GM23338 (cell line): ENCODE results near the gene MYO16. TPM values are rescaled to one million over a fixed set of nuclear protein-coding genes. Genes with fewer than 3 reads are reported as not detected.

Experiments used
- ATAC-seq: fragments of 200-7000 bp; cut with Tn5 transposase; 3 replicates; pipeline ENCODE4 v1.9.1; 2020
- DNase-seq: peaks from one replicate; pipeline ENCODE4 v3.0.0-alpha.2; 2015; ENCODE audit warnings: low spot score
- H2AFZ ChIP-seq: fragments of 200-600 bp; sonication (generic); 2 replicates; pipeline ENCODE4 v1.8.0; 2016; ENCODE audit warnings: antibody characterized with exemption, mild to moderate bottlenecking, moderate library complexity
- H3F3A ChIP-seq: fragments of 200-600 bp; sonication (generic); replicated peaks from 2 replicates; pipeline ENCODE4 v1.8.0; 2017; ENCODE audit warnings: antibody characterized with exemption, mixed run types, low read depth
- H3K27ac ChIP-seq: fragments of 200-600 bp; sonication (generic); 2 replicates; pipeline ENCODE4 v1.6.1; 2016; ENCODE audit warnings: low read depth
- H3K27me3 ChIP-seq: fragments of 200-600 bp; sonication (generic); 2 replicates; pipeline ENCODE4 v1.8.0; 2016; ENCODE audit warnings: mild to moderate bottlenecking, mixed run types, moderate library complexity; ENCODE audit not compliant: insufficient read depth
- H3K36me3 ChIP-seq: fragments of 200-600 bp; sonication (generic); 2 replicates; pipeline ENCODE4 v1.8.0; 2016; ENCODE audit warnings: mild to moderate bottlenecking; ENCODE audit not compliant: insufficient read depth
- H3K4me1 ChIP-seq: fragments of 200-600 bp; sonication (generic); 2 replicates; pipeline ENCODE4 v1.8.0; 2016; ENCODE audit warnings: mild to moderate bottlenecking, moderate library complexity; ENCODE audit not compliant: insufficient read depth
- H3K4me2 ChIP-seq: fragments of 200-600 bp; sonication (generic); 2 replicates; pipeline ENCODE4 v1.7.1; 2017; ENCODE audit warnings: mixed run types
- H3K4me3 ChIP-seq: fragments of 200-600 bp; sonication (generic); 2 replicates; pipeline ENCODE4 v1.6.1; 2016; ENCODE audit warnings: mixed run types
- H3K79me2 ChIP-seq: fragments of 200-600 bp; sonication (generic); replicated peaks from 2 replicates; pipeline ENCODE4 v1.8.0; 2017; ENCODE audit warnings: mild to moderate bottlenecking; ENCODE audit not compliant: insufficient read depth
- H3K9me2 ChIP-seq: fragments of 200-600 bp; sonication (generic); 2 replicates; pipeline ENCODE4 v1.8.0; 2017; ENCODE audit not compliant: insufficient read depth
- H4K20me1 ChIP-seq: fragments of 200-600 bp; sonication (generic); replicated peaks from 2 replicates; pipeline ENCODE4 v1.8.0; 2017; ENCODE audit warnings: mild to moderate bottlenecking; ENCODE audit not compliant: insufficient read depth
- H3K27ac Mint-ChIP-seq: 2 replicates; pipeline ENCODE4 v1.8.0; 2020; ENCODE audit warnings: inconsistent platforms, mild to moderate bottlenecking, moderate library complexity, mixed read lengths
- H3K27me3 Mint-ChIP-seq: 3 replicates; pipeline ENCODE4 v1.8.0; 2022; ENCODE audit warnings: low read depth, mild to moderate bottlenecking, moderate library complexity, mixed read lengths, inconsistent platforms; ENCODE audit not compliant: insufficient read depth, poor library complexity
- H3K36me3 Mint-ChIP-seq: 3 replicates; pipeline ENCODE4 v1.8.0; 2021; ENCODE audit warnings: low read depth, mild to moderate bottlenecking, inconsistent platforms, moderate library complexity, mixed read lengths
- H3K4me1 Mint-ChIP-seq: 3 replicates; pipeline ENCODE4 v1.8.0; 2020; ENCODE audit warnings: mild to moderate bottlenecking, inconsistent platforms, mixed read lengths
- H3K4me3 Mint-ChIP-seq: 3 replicates; pipeline ENCODE4 v1.8.0; 2021; ENCODE audit warnings: moderate library complexity, mild to moderate bottlenecking, inconsistent platforms, mixed read lengths
- H3K9me3 Mint-ChIP-seq: 3 replicates; pipeline ENCODE4 v1.8.0; 2020; ENCODE audit warnings: moderate library complexity, mild to moderate bottlenecking, inconsistent platforms, mixed read lengths
- JUNB ChIP-seq: IDR thresholded peaks from one replicate; pipeline ENCODE4 v1.6.1; 2016; ENCODE audit warnings: antibody characterized with exemption; ENCODE audit not compliant: unreplicated experiment
- POLR2AphosphoS5 ChIP-seq: IDR thresholded peaks from 2 replicates; pipeline ENCODE4 v1.6.1; 2016; ENCODE audit warnings: antibody characterized with exemption, low read depth
- ZNF114 ChIP-seq: fragments of 250-450 bp; sonication (Bioruptor Pico); IDR thresholded peaks from 2 replicates; pipeline ENCODE4 v1.5.0; 2020; ENCODE audit warnings: mild to moderate bottlenecking, moderate library complexity
- ZNF331 ChIP-seq: fragments of 250-450 bp; sonication (Bioruptor Pico); IDR thresholded peaks from 2 replicates; pipeline ENCODE4 v1.5.0; 2020; ENCODE audit warnings: low read depth, mild to moderate bottlenecking, moderate library complexity
- polyA plus RNA-seq: library from polyadenylated mRNA; unstranded; fragments of >200 nt; fragmentation: Nextera tagmentation; extraction: Ambion mirVana; gene quantifications from 2 replicates; pipeline ENCODE4 v1.2.1, GENCODE V29; 2016
- total RNA-seq: library from RNA; depleted of rRNA; stranded (reverse); fragments of >200 nt; shearing (Covaris generic); gene quantifications from 2 replicates; pipeline ENCODE4 v1.2.3, GENCODE V29; 2014
- TF ChIP-seq, protein P1 (sequence below): fragments of 250-450 bp; sonication (Bioruptor Pico); IDR thresholded peaks from 2 replicates; pipeline ENCODE4 v1.5.0; 2020; ENCODE audit warnings: mild to moderate bottlenecking, moderate library complexity
- TF ChIP-seq, protein P2 (sequence below): IDR thresholded peaks from one replicate; pipeline ENCODE4 v1.6.1; 2018; ENCODE audit warnings: antibody characterized with exemption; ENCODE audit not compliant: unreplicated experiment

Gene MYO16
- total and polyA plus RNA-seq, 2 experiments from 2014 or later, result 0.10 to 0.13 TPM

DNA sequence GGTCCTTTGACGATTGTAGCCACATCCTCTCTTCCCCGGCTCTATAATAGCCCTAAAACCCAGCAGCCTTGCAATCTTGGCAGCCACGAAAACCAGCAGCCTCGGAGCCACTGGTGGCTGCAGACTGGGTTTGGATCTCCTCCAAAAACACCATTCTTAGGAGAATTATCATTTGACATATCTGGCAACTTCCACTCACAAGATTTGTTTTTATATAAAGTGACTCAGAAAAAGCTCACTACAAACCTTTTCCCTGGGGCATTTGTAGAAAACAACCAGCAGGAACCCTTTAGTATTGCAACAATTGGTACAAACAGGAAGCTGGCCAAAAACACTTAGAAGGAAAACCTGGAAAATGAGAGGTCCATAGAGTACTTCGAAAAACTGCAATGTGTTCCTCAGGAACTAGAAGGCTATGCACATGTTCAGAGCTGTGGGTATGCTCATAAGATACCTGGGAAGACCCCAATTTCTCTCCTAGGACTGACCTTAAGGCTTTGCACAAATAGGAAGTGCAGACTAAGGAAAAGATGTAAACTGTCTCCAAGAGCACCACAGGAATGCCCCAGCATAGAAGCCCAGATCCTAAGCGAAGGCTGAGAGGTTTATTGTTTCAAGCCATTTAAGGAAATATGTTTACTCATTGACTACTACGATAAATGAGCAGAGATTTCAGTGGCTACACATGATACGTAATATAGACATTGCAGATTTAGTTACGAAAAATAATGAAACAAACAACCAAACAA lies 71.2 kb downstream of the MYO16 start (continued):
- TF ChIP-seq, protein P1, sequence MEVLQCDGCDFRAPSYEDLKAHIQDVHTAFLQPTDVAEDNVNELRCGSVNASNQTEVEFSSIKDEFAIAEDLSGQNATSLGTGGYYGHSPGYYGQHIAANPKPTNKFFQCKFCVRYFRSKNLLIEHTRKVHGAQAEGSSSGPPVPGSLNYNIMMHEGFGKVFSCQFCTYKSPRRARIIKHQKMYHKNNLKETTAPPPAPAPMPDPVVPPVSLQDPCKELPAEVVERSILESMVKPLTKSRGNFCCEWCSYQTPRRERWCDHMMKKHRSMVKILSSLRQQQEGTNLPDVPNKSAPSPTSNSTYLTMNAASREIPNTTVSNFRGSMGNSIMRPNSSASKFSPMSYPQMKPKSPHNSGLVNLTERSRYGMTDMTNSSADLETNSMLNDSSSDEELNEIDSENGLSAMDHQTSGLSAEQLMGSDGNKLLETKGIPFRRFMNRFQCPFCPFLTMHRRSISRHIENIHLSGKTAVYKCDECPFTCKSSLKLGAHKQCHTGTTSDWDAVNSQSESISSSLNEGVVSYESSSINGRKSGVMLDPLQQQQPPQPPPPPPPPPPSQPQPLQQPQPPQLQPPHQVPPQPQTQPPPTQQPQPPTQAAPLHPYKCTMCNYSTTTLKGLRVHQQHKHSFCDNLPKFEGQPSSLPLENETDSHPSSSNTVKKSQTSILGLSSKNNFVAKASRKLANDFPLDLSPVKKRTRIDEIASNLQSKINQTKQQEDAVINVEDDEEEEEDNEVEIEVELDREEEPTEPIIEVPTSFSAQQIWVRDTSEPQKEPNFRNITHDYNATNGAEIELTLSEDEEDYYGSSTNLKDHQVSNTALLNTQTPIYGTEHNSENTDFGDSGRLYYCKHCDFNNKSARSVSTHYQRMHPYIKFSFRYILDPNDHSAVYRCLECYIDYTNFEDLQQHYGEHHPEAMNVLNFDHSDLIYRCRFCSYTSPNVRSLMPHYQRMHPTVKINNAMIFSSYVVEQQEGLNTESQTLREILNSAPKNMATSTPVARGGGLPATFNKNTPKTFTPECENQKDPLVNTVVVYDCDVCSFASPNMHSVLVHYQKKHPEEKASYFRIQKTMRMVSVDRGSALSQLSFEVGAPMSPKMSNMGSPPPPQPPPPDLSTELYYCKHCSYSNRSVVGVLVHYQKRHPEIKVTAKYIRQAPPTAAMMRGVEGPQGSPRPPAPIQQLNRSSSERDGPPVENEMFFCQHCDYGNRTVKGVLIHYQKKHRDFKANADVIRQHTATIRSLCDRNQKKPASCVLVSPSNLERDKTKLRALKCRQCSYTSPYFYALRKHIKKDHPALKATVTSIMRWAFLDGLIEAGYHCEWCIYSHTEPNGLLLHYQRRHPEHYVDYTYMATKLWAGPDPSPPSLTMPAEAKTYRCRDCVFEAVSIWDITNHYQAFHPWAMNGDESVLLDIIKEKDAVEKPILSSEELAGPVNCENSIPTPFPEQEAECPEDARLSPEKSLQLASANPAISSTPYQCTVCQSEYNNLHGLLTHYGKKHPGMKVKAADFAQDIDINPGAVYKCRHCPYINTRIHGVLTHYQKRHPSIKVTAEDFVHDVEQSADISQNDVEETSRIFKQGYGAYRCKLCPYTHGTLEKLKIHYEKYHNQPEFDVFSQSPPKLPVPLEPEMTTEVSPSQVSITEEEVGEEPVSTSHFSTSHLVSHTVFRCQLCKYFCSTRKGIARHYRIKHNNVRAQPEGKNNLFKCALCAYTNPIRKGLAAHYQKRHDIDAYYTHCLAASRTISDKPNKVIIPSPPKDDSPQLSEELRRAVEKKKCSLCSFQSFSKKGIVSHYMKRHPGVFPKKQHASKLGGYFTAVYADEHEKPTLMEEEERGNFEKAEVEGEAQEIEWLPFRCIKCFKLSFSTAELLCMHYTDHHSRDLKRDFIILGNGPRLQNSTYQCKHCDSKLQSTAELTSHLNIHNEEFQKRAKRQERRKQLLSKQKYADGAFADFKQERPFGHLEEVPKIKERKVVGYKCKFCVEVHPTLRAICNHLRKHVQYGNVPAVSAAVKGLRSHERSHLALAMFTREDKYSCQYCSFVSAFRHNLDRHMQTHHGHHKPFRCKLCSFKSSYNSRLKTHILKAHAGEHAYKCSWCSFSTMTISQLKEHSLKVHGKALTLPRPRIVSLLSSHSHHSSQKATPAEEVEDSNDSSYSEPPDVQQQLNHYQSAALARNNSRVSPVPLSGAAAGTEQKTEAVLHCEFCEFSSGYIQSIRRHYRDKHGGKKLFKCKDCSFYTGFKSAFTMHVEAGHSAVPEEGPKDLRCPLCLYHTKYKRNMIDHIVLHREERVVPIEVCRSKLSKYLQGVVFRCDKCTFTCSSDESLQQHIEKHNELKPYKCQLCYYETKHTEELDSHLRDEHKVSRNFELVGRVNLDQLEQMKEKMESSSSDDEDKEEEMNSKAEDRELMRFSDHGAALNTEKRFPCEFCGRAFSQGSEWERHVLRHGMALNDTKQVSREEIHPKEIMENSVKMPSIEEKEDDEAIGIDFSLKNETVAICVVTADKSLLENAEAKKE (CRISPR knock-in tag), result no peak
- no peak for TF ChIP-seq POLR2AphosphoS5
- no peak for TF ChIP-seq ZNF331 (CRISPR knock-in tag)

GRCh38 chr13:108702171-108702570 lies 72.8 kb downstream of the MYO16 start:
- no peak for ATAC-seq
- Histone ChIP-seq H3K79me2 (no peaks in the 10 kb centered on the region), H3F3A (no peaks in the 10 kb centered on the region), H3K27me3 (no peaks in the 10 kb centered on the region), H3K4me1 (no peaks in the 10 kb centered on the region), H4K20me1 (no peaks in the 10 kb centered on the region), H3K27ac (no peak overlapping the region), H3K4me3 (no peak overlapping the region), H3K4me2 (no peak overlapping the region), H2AFZ (no peak overlapping the region), H3K36me3 (no peaks in the 10 kb centered on the region), H3K9me2 (no peaks in the 10 kb centered on the region)
- Mint-ChIP-seq H3K27ac (no peak overlapping the region), H3K9me3 (peaks cover 9% of the 10 kb centered on the region; the same call in 2 of the 3 replicates), H3K4me3 (no peak overlapping the region), H3K4me1 (no peaks in the 10 kb centered on the region), H3K36me3 (peaks cover 4% of the 10 kb centered on the region; the same call in 2 of the 3 replicates), H3K27me3 (peaks cover under 1% of the 10 kb centered on the region)
- DNase-seq, result no peak
- TF ChIP-seq, protein P2, sequence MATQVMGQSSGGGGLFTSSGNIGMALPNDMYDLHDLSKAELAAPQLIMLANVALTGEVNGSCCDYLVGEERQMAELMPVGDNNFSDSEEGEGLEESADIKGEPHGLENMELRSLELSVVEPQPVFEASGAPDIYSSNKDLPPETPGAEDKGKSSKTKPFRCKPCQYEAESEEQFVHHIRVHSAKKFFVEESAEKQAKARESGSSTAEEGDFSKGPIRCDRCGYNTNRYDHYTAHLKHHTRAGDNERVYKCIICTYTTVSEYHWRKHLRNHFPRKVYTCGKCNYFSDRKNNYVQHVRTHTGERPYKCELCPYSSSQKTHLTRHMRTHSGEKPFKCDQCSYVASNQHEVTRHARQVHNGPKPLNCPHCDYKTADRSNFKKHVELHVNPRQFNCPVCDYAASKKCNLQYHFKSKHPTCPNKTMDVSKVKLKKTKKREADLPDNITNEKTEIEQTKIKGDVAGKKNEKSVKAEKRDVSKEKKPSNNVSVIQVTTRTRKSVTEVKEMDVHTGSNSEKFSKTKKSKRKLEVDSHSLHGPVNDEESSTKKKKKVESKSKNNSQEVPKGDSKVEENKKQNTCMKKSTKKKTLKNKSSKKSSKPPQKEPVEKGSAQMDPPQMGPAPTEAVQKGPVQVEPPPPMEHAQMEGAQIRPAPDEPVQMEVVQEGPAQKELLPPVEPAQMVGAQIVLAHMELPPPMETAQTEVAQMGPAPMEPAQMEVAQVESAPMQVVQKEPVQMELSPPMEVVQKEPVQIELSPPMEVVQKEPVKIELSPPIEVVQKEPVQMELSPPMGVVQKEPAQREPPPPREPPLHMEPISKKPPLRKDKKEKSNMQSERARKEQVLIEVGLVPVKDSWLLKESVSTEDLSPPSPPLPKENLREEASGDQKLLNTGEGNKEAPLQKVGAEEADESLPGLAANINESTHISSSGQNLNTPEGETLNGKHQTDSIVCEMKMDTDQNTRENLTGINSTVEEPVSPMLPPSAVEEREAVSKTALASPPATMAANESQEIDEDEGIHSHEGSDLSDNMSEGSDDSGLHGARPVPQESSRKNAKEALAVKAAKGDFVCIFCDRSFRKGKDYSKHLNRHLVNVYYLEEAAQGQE, result no peak
- TF ChIP-seq ZNF114 (CRISPR knock-in tag), result no peak
- no peak for TF ChIP-seq JUNB
